ENCODE data around the gene TBCD. TPM values are rescaled to one million over a fixed set of nuclear protein-coding genes. Genes with fewer than 3 reads are reported as not detected.
A peak's percentile ranks its signal among the peaks of the same experiment; 100 is the strongest.

The TBCD gene
- total RNA-seq, 2 experiments from 2014 or later, result 87.8 to 145 TPM

DNA sequence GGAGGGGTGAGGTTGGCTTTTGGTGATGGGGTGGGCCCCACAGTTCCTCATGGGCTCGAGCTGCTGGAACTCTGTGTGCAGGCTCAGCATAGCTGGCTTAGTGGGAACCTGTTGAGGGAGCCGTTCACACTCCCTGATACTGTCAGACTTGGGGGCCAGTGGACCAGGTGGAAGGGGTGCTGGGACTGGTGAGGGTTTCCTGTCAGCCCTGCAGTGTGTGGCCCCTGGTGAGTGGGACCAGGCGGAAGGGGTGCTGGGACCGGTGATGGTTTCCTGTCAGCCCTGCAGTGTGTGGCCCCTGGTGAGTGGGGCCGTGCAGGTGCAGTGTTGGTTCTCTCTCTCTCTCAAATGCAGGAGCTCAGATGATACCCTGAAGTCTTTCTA lies 133.1 kb downstream of the TBCD start:
- TF ChIP-seq, protein P1, sequence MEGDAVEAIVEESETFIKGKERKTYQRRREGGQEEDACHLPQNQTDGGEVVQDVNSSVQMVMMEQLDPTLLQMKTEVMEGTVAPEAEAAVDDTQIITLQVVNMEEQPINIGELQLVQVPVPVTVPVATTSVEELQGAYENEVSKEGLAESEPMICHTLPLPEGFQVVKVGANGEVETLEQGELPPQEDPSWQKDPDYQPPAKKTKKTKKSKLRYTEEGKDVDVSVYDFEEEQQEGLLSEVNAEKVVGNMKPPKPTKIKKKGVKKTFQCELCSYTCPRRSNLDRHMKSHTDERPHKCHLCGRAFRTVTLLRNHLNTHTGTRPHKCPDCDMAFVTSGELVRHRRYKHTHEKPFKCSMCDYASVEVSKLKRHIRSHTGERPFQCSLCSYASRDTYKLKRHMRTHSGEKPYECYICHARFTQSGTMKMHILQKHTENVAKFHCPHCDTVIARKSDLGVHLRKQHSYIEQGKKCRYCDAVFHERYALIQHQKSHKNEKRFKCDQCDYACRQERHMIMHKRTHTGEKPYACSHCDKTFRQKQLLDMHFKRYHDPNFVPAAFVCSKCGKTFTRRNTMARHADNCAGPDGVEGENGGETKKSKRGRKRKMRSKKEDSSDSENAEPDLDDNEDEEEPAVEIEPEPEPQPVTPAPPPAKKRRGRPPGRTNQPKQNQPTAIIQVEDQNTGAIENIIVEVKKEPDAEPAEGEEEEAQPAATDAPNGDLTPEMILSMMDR (conservative IDR thresholded peaks at IDR 0.05; ENCODE audit: low read length), result no peak
- no peak for TF ChIP-seq EZH2phosphoT487 (IDR thresholded peaks at IDR 0.05; ENCODE audit: borderline replicate concordance, low read depth, low read length)
- Histone ChIP-seq H3K79me2 (ENCODE audit: insufficient read depth, low read depth, low read length) (no peaks in the 10 kb centered on the region), H3K4me2 (ENCODE audit: low read length) (peak overlapping the region; percentile 51), H3K4me1 (ENCODE audit: insufficient read depth, low read length, poor library complexity, severe bottlenecking) (peaks cover 24% of the 10 kb centered on the region), H4K20me1 (ENCODE audit: insufficient read depth, low read length) (no peaks in the 10 kb centered on the region), H3K9me2 (ENCODE audit: insufficient read depth, low read length) (no peaks in the 10 kb centered on the region), H3K4me3 (ENCODE audit: low read depth, low read length, poor library complexity, severe bottlenecking) (no peak overlapping the region), H3K9me3 (ENCODE audit: low read length) (no peaks in the 10 kb centered on the region), H2AFZ (ENCODE audit: low read length) (peak overlapping the region; percentile 2; the same call in 1 of the 2 replicates), H3K36me3 (ENCODE audit: insufficient read depth, low read length) (peaks cover 27% of the 10 kb centered on the region; the same call in 1 of the 2 replicates), H3K27ac (ENCODE audit: low read depth, low read length, poor library complexity, severe bottlenecking) (peak overlapping the region; percentile 71)
- ChIA-PET CTCF (ENCODE audit: unreplicated experiment) (interaction anchor here (0.8 to 2.7 kb wide), 5 partner anchors 9 to 99 kb away, joined by 3 to 16 read pairs (median 5); no protein-coding TSS in a partner anchor), POLR2A (interaction anchor here (0.6 to 2.4 kb wide), 7 partner anchors 9 to 156 kb away, joined by 3 to 19 read pairs (median 4); no protein-coding TSS in a partner anchor)
- peak; percentile 82 for DNase-seq (ENCODE audit: low spot score)
- BruUV-seq (replicated peaks), result no TSS peak
- intact Hi-C loops (cut with micrococcal nuclease; ENCODE audit: unreplicated experiment), result loop anchor here (1.0 kb wide), 1 partner anchor 14 kb away; no protein-coding TSS in a partner anchor

DNA sequence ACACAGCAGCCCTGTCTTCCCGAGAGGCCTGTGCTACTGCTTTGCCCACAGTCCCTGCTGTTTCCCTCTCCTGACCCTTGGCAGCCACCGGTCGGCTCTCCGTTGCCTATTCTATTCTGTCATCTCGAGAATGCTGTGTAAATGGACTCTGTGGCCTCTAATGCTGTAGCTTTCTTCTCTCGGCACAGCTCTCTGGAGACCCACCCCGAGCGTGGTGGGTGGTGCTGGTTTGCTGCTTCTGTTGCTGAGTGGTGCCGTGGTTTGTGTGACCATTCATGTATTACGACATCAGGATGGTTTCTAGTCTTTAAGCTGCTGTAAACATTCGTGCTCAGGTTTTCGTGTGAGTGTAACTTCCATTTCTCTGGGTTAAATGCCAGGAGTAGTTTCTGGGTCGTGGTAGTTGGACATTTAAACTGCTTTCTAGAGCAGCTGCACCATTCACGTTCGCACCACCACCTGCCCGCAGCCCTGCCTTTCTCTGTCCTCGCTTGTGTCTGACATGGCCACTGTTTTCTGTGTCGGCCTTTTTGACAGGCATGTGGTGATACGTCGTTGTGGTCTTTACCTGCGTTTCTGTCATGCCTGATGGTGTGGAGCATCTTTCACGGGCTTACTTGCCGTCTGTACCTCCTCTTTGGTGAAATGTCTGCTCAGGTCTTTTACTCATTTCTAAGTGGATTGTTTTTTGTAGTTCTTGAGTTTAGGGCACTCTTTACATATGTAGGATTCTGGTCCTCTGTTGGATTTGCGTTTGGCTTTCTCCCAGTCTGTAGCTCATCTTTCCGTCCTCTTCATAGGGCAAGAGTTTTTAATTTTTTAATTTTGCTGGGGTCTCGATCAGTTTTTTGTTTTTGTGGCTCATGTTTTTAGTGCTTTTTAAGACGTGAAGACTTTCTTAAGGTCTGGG lies 135.6 kb downstream of the TBCD start:
- Histone ChIP-seq H3K9me2 (ENCODE audit: insufficient read depth, low read length) (no peaks in the 10 kb centered on the region), H3K9me3 (ENCODE audit: low read length) (no peaks in the 10 kb centered on the region), H3K27ac (ENCODE audit: low read depth, low read length, poor library complexity, severe bottlenecking) (no peak overlapping the region), H4K20me1 (ENCODE audit: insufficient read depth, low read length) (no peaks in the 10 kb centered on the region), H2AFZ (ENCODE audit: low read length) (no peak overlapping the region), H3K4me3 (ENCODE audit: low read depth, low read length, poor library complexity, severe bottlenecking) (no peak overlapping the region), H3K4me1 (ENCODE audit: insufficient read depth, low read length, poor library complexity, severe bottlenecking) (peaks cover 31% of the 10 kb centered on the region), H3K4me2 (ENCODE audit: low read length) (no peak overlapping the region), H3K36me3 (ENCODE audit: insufficient read depth, low read length) (peaks cover 30% of the 10 kb centered on the region; the same call in 1 of the 2 replicates), H3K79me2 (ENCODE audit: insufficient read depth, low read depth, low read length) (no peaks in the 10 kb centered on the region)
- intact Hi-C loops (cut with micrococcal nuclease; ENCODE audit: unreplicated experiment), result no loop called here
- no TSS peak for BruUV-seq (replicated peaks)
- TF ChIP-seq, protein P1 (conservative IDR thresholded peaks at IDR 0.05; ENCODE audit: low read length), result no peak
- TF ChIP-seq EZH2phosphoT487 (IDR thresholded peaks at IDR 0.05; ENCODE audit: borderline replicate concordance, low read depth, low read length), result no peak
- ChIA-PET POLR2A (no interaction called here), CTCF (ENCODE audit: unreplicated experiment) (no interaction called here)
- DNase-seq (ENCODE audit: low spot score), result no peak

Measured in OCI-LY7 (cell line).